Activated CD4-positive, alpha-beta T cell treated with anti-CD3 and anti-CD28 coated beads, Interleukin-2, Interleukin-6, amounts not matched to agents 100 ng/mL and 50 ng/mL, durations not matched to agents 16 hours and 8 hours (primary cell): ENCODE data around the gene NDUFB6.
"Not testable (repeated sequence)": the region's sequence is repeated elsewhere in the genome, so short reads cannot be mapped to it uniquely, and the experiment has no call there.

Source experiments
- DNase-seq: peaks from one replicate; pipeline ENCODE4 v3.0.0-alpha.2; 2020

NDUFB6 gene

DNA sequence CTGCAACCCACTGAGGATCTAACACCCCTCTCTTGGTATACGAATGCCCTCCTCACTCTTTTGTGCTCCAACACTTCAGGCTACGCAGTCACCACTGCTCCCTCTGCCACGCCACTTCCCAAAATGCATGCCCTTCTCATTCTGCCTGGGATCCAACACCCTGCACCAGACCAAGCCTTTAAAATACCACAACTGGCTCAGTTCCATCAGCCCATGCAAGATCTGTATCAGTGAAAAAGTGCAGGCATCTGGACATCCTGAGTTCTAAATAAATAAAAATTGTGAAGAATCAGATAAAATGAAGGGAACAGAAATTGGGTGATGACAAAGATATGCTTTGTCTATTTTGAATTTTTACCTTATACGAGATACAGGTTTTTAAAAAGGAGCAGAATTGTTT lies 2.7 kb downstream of the NDUFB6 start:
- DNase-seq: no peak

DNA sequence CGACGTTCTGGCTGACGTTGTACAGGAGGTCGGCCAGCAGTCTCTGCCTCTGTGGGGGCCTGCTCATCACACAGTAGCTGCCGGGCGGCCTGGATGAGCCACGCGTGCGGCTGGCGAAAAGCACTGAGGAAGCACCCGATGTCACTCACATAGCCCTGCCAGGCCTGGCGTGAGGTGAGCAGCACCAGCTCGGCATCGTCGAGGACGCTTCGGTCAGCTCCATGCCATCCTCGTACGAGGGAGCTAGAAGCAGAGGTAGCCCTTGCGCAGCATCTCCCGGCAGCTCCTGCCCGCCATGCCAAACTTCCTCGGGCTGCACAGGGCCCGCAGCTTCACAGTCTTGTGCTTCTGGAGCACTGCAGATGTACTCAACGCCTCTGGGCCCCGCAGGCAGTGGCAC lies 6.2 kb downstream of the NDUFB6 start:
- no peak for DNase-seq

DNA sequence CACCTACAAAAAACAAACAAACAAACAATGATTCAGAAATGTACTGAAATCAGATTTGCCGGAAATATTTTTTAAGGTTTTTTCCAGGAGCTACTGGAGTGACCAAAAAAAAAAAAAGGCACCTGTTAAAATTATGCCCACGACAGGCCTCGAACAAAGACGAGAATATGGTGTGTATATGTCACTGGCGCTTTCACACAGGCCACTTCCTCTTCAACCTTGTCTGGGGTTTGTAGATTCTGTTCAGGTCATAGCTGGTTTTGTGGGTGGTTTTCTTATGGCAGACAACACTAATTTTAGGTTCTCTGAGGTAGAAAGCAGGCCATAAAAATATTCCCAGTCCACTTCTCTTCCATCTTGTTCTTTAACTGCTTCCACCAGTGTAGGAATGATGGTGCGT lies 7.0 kb downstream of the NDUFB6 start:
- DNase-seq: no peak

DNA sequence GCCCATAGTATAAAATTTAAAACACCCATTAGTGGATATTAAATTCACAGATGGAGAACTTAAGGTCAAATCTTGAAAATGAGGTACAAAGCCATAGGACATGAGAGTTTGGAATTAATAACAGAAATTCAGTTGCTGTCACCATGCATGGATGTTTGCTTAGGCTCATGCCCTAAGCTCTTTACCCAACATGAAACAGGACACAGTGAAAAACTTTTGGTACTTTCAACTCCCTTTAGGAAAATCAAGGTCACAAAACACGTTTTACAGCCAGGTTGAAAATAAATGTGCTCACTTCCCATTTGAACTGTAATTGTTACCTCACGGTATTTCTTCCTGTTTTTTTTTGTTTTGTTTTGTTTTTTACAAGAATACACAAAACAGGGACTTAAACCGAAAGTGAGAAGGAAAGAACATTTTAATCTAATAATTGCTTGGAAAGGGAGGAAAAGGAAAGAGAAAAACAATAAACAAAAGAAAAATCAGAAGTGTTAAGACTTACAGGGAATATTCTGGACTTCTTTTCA lies 14.5 kb downstream of the NDUFB6 start:
- no peak for DNase-seq

DNA sequence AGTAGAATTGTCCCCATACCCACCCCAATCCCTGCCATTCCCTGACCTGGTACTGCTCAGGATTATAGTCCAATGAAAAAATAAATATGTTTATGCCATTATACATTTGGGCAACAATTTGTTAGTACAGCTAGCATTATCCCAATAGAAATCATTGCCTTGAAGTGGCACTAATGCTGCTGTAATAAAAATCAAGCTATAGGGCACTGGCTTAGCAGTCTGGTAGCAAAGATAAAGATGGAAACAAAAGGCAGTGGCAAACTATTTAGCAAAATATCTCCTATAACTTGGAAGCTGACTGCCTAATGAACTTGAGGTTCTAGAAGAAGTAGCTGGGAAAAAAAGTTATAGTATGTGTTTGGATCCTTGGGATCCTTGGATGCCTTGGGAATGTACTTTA lies 18.4 kb downstream of the NDUFB6 start:
- DNase-seq: no peak

DNA sequence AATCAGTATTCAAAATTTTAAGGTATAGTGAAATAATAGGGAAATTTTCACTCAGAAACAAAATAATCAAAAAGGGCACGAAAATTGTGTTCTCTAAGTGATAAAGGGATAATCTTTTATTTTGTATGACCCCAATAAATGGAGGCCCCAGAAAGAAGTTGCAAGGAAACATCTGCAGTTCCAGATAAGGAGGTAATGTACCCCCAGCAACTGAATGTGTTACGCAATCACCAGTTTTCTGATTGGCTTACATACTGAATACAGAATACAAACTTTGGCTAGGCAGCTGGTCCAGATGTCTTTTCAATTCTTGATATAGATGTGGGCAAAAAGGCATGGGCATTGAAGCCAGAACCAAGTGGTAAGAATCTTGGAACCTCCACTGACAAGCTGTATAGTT lies 18.9 kb downstream of the NDUFB6 start:
- no peak for DNase-seq

DNA sequence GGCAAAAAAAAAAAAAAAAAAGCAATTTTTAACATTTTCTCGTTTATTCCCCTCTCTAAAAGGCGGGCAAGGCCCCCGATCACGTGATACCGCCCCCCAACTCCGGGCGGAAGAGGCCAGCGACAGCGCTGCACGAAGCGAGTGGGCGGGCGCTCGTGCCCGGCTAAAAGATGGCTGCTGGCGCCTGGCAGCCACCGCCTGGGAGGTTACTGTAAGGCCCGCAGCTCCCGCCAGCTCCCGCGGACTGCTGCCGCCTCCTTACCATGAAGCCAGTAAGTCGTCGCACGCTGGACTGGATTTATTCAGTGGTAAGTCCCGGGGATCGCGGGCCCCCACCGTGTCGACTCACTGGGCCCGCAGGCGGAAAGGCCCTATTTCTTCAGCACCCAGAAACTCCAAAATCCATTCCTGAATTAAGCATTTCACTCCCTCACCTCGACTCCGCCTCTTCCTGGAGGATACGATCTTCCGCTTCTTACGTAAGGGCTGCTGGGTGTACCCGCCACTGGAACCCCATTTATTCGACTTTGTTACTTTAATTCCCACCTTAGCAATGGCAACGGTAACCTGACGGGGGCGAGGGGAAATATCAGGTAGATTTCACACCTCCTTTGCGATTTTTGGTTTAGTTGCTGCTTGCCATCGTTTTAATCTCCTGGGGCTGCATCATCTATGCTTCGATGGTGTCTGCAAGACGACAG lies 20.6 kb downstream of the NDUFB6 start, which contains the start of the genes SMIM27 and TOPORS:
Gene SMIM27 (plus strand): TSS at position 156 of the 701 bp plus-strand sequence. CDS start 108 bp downstream, at position 264.
Gene TOPORS (minus strand): TSS at position 415 of the 701 bp plus-strand sequence. CDS start 150 bp downstream, at position 265.
- peak; percentile 93 for DNase-seq

DNA sequence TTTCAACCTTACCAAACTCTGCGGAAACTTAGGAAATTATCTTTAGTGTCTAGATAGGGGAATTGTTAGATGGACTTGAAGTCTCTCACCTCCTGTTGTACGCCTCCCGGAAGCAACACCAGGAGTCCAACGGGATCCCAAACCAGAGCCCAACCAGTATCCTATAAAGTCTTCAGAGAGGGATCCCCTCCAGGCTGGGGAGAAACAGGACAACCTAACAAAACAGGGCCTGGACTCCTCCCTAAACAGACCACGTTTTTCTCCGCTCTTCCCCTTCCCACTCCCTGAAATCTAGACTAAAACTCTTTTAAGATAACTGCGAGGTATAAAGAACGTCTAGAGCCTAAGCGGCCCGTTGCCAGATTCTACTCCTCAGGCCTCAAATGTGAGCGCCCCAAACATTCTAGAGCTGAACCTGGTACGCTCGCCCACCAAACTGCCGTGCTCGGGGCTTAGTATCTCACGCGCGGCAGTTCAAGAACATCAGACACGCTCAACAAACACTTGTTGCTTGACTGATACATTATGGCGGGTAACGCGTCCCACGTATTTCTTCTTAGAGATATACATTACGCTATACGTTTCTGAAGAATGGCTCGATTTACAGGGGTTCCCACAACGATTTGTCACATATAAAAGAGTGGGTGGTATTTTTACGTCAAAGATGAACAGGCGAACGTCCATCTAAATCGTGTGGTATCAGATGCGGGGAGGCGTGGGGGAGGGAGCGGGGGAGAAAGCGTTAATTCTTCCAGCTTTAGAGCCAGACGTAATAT lies 21.5 kb downstream of the NDUFB6 start:
- peak; percentile 40 for DNase-seq

DNA sequence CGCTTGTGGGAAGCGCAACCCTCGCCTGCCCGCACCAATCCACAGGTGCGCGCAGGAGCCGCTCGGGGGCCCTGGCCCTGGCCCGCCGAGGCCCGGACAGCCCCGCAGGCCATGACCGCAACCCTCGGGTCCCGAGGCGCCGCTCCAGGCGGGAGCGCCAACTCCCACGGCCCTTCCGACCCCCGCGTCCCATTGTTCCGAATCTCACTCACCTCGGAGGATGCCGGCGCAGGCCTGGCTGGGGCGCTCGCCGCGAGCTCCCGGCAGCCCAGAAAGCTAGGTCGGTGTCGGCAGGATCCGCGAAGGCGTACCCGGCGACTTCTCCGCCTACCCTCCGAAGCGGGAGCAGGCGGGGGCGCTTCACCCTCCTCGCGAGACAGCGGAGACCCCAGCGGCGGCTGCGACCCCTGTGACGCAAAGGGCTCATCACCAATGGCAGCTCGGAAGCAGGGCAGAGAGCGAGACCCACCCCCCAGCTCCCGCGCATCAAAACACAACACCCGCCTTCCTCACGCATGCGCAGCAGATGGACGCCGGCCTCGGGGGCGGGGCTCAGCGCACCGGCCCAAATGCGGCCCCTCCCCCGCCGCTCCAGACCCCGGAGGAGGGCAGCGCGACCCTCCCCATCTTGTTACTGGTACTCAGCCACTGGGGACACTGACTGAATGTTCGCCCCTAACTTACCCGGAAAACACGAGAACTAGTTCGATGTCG lies 22.2 kb downstream of the NDUFB6 start:
- DNase-seq: peak; percentile 95

DNA sequence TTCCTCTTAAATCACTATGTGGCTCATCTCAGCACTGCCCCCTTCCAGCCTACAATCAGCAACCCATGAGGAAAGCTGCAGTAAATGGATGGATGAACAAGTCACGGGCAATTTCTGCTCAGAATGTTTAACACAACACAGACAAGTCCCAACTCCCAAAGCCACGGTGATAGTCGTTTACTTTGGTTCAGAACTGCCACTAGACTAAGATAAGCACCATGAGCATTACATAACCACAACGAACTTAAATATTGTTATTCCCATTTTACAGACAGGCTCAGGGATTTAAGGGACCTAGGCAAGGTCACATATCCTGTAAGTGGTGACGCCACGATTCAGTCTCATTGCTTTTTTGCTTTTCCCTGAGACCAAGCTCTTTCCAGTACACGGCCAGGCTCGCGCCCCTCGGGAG lies 22.8 kb downstream of the NDUFB6 start:
- peak; percentile 7 for DNase-seq

DNA sequence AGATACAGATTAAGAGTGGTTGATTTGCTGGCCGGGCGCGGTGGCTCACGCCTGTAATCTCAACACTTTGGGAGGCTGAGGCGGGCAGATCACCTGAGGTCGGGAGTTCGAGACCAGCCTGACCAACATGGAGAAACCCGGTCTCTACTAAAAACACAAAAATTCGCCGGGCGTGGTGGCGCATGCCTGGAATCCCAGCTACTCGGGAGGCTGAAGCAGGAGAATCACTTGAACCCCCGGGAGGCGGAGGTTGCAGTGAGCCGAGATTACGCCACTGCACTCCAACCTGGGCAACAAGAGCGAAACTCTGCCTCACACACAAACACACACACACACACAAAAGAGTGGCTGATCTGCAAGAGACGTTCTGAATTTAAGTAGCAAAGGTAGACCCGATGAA lies 24.7 kb downstream of the NDUFB6 start:
- DNase-seq: not testable (repeated sequence)

DNA sequence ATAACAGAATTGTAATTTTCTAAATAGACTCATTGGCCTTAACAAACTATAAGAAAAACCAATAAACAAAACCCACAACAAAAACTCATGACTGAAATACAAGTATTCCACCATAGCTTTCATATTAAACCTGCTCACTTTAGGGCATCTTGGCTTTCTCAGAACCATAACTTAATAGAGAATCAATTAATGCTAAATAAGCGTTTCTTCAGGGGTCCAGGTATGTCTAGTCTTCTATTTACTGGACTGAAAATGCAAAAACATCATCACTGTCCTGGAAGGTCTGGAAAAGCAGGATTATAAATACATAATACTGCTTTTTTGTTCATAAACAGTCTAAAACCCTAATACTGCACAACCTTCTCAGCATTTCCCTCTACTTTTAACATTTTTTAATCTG lies 27.1 kb downstream of the NDUFB6 start:
- DNase-seq: no peak

DNA sequence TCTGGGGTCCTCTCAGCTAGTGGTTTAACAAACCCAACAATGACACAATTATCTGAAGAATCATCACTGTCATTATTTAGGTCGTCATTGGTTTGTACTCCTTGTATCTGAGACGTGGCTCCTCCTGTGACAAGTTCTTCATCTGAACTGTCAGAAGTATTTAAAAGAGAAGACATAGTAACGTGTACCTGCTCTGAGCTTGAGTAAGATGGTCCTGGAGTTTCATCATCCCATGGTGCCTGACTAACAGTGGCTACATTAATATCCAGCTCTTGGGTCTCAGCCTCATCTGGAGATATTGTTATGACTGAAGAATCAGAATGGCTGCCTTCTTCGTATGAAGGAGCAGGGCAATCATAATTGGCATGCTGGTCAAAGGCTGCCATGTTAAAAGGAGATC lies 29.9 kb downstream of the NDUFB6 start:
- no peak for DNase-seq

DNA sequence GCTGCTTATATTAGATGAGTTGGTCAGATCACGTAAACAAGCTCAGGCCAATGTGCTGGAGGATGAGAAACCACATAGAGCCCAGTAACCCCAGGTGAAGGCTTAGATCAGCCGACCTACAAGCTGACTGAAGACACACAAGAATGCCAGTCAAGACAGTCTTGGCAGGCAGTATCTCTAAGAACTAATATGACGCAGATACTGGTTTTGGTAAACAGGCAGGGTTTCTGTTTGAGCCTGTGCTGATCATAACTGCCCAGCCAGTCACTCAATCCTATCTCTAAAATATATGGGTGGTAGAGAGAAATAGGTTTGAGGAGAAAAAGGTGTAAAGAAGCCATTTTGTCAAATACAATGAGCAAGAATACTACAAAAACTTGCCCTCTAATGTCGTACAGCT lies 39.1 kb downstream of the NDUFB6 start:
- DNase-seq: no peak

DNA sequence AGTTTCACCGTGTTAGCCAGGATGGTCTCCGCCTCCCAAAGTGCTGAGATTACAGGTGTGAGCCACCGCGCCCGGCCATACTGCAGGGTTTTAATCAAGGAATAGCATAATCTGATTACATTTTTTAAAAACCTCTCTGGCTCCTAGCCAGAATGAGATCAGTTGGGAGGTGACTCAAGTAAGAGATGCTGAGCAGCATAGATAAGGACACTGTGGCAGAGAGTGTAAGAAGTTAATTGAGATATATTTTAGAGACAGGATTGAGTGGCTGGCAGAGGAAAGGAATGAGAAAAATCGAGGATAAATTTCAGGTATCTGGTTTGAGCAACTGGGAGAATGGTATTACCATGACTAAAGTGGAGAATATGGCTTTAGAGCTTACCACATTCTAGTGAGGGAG lies 39.6 kb downstream of the NDUFB6 start:
- DNase-seq: no peak

DNA sequence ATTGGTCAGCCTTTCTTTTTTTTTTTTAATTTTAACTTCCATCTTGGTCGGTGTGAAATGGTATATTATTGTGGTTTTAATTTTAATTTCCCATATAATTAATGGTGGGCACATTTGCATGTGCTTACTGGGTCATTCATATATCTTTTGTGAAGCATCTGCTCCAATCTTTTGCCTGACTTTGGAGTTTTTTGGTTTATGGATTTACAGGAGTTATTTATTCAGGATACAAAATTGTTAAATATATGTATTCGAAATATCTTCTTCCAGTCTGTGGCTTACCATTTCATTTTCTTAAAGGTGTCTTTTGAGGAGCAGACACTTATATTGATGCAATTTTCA lies 46.3 kb downstream of the NDUFB6 start:
- no peak for DNase-seq

DNA sequence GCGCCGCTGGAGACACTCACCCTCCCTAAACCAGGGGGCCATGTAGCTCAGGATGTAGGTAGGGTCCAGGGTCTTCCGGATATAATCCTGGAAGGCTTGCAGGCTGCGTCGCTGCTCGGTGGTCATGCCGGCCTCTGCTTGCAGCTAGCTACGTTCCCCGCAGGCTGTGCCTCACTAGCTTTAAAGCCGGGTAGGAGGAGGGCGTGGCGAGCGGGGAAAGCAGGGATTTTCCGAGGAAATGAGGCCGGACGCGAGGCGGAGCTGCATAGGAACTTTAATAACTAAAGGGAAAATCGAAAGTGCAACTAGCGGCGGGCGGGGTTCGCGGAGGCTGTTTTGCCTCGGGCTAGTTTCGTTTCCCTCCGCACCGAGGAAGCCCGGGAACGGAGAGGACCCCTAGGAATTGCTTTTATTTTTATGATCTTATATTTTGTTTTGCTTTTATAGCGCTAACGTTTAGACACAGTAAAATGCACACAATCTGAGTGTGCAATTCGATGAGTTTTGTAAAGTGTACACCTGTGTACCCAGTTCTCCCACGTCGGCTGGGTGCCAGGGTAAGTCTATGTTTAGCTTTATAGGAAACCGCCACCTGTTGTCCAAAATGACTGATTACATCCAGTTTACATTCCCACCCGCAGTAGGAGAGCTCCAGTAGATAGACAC lies 46.8 kb downstream of the NDUFB6 start, which contains the start of gene RIGI:
Gene RIGI (minus strand): TSS at position 156 of the 666 bp plus-strand sequence. CDS start 30 bp downstream, at position 126.
- DNase-seq: peak; percentile 77

DNA sequence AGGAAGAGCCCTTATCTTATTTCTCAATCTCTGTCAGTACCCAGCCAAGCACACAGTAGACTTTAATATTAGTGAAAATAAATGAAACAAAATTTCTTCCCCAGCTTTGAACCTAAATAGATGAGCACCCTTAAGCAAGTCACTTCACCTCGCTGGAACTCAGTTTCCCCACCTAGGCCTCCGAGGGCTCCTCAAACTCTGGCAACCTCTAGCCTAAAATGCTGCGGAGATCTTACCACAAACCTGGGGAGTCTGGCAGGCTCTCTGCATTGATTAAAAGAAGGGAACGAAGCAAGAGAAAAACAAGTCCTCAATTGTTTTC lies 47.3 kb downstream of the NDUFB6 start:
- DNase-seq: no peak

DNA sequence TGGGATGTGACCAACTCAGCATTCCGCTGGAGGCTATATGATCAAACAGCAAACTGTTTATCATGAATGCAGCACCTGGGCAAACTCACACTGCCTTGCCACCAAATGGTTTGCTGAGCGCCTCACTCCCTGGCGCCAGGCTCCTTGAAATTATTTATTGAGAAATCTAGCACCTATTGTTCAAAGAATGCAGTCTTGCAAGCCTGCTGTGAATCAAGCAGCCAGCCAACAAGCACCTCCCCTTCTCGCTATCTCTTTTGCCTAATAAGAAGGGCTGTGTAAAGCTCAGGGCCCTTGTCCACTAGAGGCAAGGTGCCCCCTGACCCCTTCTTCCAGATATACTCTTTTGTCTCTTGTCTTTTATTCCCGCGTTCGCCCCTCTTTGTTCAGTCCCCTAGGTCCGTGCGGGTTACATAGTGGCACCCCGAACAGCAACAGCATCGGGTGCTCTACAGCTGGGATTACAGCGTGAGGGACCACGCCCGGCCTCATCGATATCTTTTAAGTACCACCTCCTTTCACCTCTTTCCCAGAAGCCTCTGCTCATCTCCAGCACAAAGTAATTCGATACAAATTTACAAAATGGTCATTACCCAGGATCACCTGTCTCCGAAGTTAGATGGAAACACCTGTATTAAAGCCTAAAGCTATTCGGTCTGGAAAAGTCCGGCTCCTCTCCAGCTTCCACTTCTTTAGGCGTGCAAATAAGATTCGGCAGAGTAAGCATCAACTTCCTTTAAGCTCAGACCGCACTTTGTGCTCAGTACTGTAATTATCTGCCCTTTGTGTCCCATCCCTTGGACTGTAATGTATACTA lies 47.9 kb downstream of the NDUFB6 start:
- DNase-seq: peak; percentile 12

DNA sequence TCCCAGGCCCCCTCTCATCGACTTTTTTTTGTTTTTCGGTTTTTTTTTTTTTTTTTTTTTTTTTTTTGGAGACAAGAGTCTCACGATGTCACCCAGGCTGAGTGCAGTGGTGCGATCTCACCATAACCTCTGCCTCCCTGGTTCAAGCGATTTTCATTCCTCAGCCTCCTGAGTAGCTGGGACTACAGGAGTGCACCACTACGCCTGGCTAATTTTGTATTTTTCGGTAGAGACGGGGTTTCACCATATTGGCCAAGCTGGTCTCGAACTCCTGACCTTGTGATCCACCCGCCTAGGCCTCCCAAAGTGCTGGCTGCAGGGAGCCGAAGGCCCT lies 48.4 kb downstream of the NDUFB6 start:
- DNase-seq: not testable (repeated sequence)

DNA sequence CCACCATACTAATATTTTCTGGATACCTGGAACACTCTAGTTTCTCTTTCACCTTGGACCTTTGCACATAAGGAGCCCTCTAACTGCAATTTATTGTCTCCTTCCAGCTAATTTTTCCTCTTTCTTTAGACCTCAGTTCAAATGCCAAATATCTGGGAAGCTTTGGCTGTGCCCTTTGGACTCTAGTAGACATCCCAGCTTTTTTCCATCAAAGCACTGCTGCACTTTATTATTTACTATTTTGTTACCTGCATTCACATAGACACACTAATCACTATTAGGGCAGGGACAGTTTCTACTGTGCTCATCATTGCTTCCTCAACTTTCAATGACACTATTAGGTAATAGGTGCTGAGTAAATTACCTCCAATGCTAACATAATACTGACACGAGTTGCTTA lies 49.0 kb downstream of the NDUFB6 start:
- DNase-seq: no peak

DNA sequence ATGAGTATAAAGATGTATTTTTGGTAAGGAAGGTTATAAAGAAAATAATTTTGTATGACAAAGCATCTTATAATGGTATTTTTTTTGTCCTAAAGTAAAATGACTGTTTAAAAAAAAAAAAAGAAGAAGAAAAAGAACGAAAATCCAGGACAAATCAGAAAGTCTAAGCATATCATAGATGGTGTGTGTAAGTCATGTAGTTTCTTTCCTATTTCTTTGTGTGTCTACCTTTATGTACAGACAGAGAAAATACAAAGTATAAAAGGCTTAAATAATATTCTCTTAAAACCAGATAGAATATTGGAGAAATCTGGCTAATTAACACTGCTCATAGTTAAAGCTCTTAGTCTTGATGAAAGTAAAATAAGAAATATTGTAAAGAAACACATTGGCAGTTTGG lies 54.7 kb downstream of the NDUFB6 start:
- no peak for DNase-seq
